HG03039 (cell line): Measurements from ENCODE around the gene SOAT1.
"Not testable (repeated sequence)": the region's sequence is repeated elsewhere in the genome, so short reads cannot be mapped to it uniquely, and the experiment has no call there.

ENCODE experiments used
- ATAC-seq: cut with Tn5 transposase; IDR thresholded peaks from one replicate; pipeline ENCODE4 v1.9.1; 2021; ENCODE audit warnings: mild to moderate bottlenecking, moderate library complexity; ENCODE audit not compliant: unreplicated experiment

SOAT1 gene

DNA sequence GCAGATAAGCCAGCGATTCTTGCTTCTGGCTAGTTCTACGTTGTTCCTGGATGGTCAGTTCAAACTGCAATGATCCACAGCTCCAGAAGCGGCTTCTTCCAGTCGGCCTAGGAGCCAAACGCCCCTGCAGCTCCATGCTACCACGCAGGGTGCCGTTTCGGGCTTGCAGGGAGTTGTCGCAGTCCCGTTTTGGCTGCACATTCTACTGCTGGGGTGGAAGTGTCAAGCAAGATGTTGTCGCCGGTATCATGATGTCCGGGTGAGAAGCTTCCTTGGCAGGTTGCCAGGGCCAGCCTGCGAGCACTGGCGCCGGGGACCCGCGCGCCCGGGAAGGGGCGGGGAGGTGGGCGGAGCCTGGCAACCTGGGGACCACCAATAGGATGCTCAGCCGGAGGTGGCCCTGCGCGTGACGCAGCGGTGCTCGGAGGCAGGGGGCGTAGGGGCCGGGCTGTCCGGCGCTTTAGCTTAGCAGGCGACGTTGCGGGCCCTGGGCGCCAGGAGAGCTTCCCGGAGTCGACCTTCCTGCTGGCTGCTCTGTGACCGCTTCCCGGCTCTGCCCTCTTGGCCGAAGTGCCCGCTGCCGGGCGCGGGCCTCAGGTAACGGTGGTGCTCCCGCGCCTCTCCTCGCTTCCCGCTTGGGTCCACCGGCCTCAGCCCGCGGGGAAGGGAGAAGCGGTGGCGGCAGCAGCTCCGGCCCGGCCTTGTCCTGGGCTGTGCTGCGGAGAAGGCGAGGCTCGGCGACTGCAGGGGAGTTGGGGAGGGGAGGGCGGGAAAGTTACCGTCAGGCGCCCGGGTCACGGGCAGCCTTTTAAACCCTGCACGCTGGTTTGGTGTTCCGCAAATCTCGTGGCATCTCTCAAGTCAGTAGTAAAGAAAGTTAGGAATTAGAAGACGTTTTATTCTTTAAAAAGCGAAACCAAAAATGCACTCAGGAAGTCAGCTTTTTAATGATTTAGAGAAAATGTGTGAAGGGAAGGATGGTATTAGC lies at the start of gene SOAT1:
TSS of gene SOAT1 (plus strand) at position 458 of the 988 bp plus-strand sequence. CDS start 8,888 bp downstream, outside the sequence.
- peak; percentile 98 for ATAC-seq

DNA sequence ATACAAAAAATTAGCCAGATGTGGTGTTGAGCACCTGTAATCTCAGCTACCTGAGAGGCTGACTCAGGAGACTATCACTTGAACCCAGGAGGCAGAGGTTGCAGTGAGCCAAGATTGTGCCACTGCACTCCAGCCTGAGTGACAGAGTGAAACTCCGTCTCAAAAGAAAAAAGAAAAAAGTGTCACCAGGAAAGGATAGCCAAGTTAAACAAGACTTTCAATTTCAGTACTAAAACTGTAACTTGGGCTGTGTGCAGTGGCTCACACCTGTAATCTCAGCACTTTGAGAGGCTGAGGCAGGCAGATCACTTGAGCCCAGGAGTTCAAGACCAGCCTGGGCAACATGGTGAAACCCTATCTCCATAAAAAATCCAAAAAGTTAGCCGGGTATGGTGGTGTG lies 48.2 kb upstream of the SOAT1 start:
- ATAC-seq: not testable (repeated sequence)

DNA sequence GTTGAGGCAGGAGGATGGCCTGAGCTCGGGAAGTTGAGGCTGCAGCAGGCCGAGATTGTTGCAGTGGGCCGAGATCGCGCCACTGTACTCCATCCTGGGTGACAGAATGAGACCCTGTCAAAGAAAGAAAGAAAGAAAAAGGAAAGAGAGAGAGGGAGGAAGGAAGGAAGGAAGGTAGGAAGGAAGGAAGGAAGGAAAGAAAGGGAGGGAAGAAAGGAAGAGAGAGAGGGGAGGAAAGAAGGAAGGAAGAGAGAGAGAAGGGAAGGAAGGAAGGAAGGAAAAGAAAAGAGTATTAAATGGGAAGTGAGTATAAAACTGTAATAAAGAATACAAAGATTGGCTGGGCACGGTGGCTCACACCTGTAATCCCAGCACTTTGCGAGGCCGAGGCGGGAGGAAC lies 45.7 kb upstream of the SOAT1 start:
- ATAC-seq: no peak

- ATAC-seq: no peak
Observed at GRCh38 chr1:179251675-179252074, 41.9 kb upstream of the SOAT1 start.

DNA sequence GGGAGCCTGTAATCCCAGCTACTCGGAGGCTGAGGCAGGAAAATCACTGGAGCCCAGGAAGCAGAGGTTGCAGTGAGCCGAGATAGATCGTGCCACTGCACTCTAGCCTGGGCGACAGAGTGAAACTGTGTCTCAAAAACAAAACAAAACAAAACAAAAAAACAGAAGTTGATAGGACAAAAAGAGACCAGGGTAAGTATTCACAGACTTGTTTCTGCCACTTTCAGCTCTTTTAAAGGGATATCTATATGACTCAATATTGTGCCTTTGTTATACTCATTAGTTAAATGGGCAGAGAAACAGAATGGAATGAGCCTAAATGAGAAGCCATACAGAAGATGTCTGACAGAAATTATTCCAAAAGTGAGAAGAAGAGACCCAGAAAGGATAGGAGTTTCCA lies 41.0 kb upstream of the SOAT1 start:
- ATAC-seq: no peak

DNA sequence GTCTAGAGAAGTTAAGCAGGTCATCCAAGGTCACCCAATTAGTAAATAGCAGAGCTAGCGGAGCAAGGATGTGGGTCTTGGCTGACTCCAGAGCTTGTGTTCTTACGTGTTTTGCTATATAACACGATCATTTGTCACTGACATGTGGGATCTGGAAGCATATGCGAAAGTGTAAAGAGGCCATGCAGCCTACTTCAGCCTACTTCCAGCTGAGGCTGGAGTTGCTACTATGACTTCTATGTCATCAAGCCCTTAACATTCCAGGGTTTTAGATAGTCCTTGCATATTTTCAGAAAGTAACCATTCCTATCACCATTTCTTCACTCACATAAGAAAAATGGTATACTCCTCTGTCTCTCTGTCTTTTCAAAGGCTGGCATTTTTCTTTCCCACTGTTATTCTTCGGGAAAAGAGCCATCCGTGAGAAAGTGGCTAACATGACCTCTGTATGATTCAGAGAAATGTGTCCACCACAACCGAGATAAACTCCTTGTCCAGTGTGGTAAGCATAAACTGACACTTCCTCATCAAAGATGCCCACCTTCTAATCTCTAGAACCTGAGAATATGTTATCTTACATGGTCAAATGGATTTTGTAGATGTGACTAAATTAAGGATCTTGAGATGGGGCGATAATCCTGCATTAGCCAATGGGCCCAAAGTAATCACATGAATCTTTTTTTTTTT lies 40.2 kb upstream of the SOAT1 start:
- no peak for ATAC-seq

DNA sequence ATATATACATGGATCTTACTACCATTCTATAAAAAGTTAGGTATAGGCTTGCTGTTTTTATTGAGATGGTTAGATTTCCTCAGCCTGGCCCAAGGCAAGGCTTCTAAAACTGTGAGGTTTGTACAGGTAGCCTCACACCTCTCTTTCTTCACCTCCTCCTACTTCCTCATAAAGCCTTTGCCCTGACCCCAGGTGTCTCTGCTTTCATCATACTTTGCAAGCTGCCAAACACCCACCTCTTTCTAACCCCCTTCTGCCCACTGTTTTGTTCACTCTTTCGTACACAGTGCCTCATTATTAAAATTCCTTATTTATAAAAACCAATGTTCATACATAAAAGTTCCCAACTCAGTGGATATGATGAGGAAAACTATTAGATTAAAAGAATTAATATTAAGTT lies 31.4 kb upstream of the SOAT1 start:
- ATAC-seq: no peak

DNA sequence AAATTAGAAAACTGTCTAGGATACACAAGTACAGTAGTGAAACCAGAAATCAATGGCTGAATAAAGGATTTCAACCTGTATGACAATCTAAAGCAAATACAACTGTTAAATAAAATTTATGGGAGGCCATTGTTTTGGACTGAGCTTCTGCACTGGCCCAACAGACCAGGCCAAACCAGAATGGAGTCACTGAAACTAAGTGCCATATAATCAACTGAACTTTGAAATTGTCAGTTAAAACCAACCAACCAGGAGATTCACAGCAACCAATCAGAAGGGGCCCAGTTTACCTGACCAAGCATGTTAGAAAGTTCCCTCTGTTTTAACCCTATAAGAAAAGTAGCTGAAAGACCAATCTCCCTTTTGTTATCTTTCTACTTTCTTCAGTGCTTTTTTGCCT lies 30.5 kb upstream of the SOAT1 start:
- ATAC-seq: no peak

DNA sequence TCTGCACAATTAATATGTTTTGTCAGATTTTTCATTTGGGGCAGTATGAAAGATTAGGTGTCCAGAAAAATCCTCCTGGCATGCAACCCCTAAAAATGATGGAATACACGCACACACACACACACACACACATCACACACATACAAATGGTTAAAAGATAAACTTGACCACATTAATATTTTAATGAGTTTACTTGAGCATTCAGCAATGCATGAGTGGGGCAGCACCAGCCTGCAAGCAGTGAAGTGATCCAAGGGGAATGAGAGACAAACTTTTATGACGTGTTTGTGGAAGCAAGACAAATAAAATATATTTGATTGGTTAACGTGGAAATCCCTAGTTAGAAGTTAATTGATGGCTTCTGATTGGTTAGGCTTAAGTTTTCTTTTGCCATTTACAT lies 29.1 kb upstream of the SOAT1 start:
- no peak for ATAC-seq

GRCh38 chr1:179269071-179269470 lies 24.5 kb upstream of the SOAT1 start:
- no peak for ATAC-seq

- not testable (repeated sequence) for ATAC-seq
Observed at GRCh38 chr1:179274424-179274823, 19.2 kb upstream of the SOAT1 start.

DNA sequence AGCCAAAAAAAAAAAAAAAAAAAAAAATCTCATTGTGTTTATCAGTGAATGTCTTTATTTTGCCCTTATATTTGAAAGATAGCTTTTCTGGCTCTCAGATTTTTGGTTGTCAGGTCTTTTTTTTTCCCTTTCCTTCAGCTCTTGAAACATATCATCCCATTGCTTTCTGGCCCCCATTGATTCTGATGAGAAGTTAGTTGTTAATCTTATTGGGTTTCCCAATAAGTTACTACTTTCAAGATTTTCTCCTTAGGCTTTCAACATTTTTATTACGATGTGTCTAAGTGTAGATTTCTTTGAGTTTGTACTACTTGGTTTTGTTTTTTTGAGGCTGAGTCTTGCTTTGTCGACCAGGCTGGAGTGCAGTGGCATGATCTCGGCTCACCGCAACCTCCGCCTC lies 14.7 kb upstream of the SOAT1 start:
- no peak for ATAC-seq

GRCh38 chr1:179283992-179284391 lies 9.6 kb upstream of the SOAT1 start:
- ATAC-seq: no peak

- ATAC-seq: no peak
Observed at GRCh38 chr1:179287946-179288345, 5.7 kb upstream of the SOAT1 start.

- ATAC-seq: no peak
Observed at GRCh38 chr1:179288977-179289376, 4.6 kb upstream of the SOAT1 start.

- ATAC-seq: no peak
Observed at GRCh38 chr1:179295164-179295755, 1.7 kb downstream of the SOAT1 start.

GRCh38 chr1:179296356-179297104 lies 2.9 kb downstream of the SOAT1 start:
- no peak for ATAC-seq

DNA sequence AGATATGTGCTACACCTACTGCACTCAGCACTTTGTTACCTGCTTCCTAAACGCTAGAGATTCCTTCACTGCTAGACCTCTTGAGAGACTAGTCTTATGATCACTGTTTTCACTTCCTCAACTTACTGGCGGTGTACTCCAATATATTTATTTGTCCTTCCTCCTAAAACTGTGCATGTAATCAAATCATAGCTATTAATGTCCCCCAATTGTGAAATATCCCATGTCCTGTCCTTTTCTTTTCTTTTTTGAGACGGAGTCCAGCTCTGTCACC lies 3.4 kb downstream of the SOAT1 start:
- ATAC-seq: no peak

GRCh38 chr1:179298952-179299351 lies 5.4 kb downstream of the SOAT1 start:
- no peak for ATAC-seq

DNA sequence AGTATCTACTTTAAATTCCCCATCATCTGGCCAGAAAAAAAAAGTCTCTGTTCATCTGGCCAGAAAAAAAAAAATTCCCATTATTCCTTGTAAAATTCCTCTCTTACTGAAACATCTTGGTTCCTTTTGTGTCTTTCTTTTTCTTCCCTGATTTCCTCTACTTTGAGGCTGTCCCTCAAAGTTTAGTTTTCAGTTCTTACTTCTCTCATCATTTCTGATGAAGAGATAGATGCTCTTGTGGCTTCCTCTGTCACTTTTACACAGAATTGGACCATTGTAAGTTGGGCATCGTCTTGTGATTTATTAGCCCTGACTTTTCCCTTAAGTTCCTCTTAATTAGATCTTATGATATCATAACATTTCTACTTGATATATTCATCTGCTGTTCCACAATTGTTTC lies 6.5 kb downstream of the SOAT1 start:
- no peak for ATAC-seq

- ATAC-seq: no peak
Observed at GRCh38 chr1:179302070-179302469, 8.5 kb downstream of the SOAT1 start.
